Measurements from ENCODE around the gene ZNF695. TPM values are rescaled to one million over a fixed set of nuclear protein-coding genes. Genes with fewer than 3 reads are reported as not detected.

Gene ZNF695
- total and polyA plus RNA-seq, 9 of the 15 experiments (the other 6 are each of a cell fraction or from before 2014, with no cell fraction given), result 8.7 to 15.2 (median 10.9) TPM

DNA sequence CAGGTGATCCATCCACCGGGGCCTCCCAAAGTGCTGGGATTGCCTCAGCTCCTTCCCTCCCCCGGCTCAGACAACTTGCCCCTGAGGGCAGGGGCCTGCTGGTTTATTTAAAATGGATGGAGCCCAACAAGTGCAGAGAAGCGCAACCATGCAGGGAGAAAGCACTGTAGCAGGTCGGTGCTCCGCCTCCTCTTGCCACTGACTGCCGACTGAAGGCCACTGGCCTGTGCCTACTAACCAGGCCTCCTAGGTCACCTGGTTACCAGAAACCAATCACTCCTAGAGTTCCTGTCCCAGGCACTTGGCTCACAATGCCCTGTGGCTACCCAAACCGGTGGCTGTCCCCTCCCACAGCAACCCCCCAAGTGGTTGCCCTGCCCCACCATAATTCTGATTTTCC lies 35.9 kb downstream of the ZNF695 start:
- 83% methylated on average over 7 of the region's 7 CpGs for WGBS (ENCODE audit: insufficient coverage, low coverage, missing lambda C conversion rate)
- ChIA-PET CTCF (ENCODE audit: low intra/inter-chr PET ratio) (interaction anchor here (0.7 kb wide), 1 partner anchor 528 kb away, joined by 3 read pairs; no protein-coding TSS in a partner anchor), POLR2A (no interaction called here)
- in situ Hi-C loops (cut with MboI), result no loop called here
- Histone ChIP-seq H4K20me1 (replicated peaks; ENCODE audit: control insufficient read depth, insufficient read depth, low read length) (no peaks in the 10 kb centered on the region), H3K27ac (ENCODE audit: extremely low read depth, low read depth, low read length) (no peak overlapping the region), H2AFZ (ENCODE audit: low read depth, low read length) (no peak overlapping the region), H3K4me3 (no peak overlapping the region), H3K9me1 (ENCODE audit: control insufficient read depth, insufficient read depth, low read length) (no peaks in the 10 kb centered on the region), H3K36me3 (ENCODE audit: control insufficient read depth, insufficient read depth, low read length) (no peaks in the 10 kb centered on the region), H3K79me2 (ENCODE audit: control insufficient read depth, insufficient read depth, low read length) (no peaks in the 10 kb centered on the region), H3K4me1 (replicated peaks in 1 of 2; ENCODE audit: control insufficient read depth in 2 of 2, insufficient read depth in 2 of 2, low read length in 2 of 2) (no peaks in the 10 kb centered on the region), H3K9me3 (replicated peaks; ENCODE audit: control insufficient read depth, insufficient read depth, low read depth, low read length) (peaks cover 10% of the 10 kb centered on the region), H3K4me2 (ENCODE audit: insufficient read depth, low read length) (no peak overlapping the region), H3K9ac (ENCODE audit: insufficient read depth in 1 of 2, low read depth in 2 of 2, low read length in 2 of 2) (no peak overlapping the region), H3K27me3 (ENCODE audit: control insufficient read depth in 2 of 2, insufficient read depth in 2 of 2, low read length in 2 of 2) (no peaks in the 10 kb centered on the region)
- FAIRE-seq (no peak), DNase-seq (ENCODE audit: extremely low read depth in 1 of 4, low spot score in 3 of 4) (no peak), ATAC-seq (no peak)
- BruUV-seq (replicated peaks), result no TSS peak
- intact Hi-C loops (cut with micrococcal nuclease), result loop anchor here (1.0 to 5.0 kb wide), 2 partner anchors 65 to 275 kb away; no protein-coding TSS in a partner anchor
- TF ChIP-seq LCOR (CRISPR knock-in tag; IDR thresholded peaks at IDR 0.05) (no peak), BRD4 (IDR thresholded peaks at IDR 0.05) (no peak), TCF7L2 (IDR thresholded peaks at IDR 0.05; ENCODE audit: low read depth, low read length) (no peak), ZNF408 (CRISPR knock-in tag; IDR thresholded peaks at IDR 0.05; ENCODE audit: low read depth) (no peak), BRF1 (IDR thresholded peaks at IDR 0.05; ENCODE audit: borderline replicate concordance, extremely low read depth, insufficient read length) (no peak), HDAC8 (tag; IDR thresholded peaks at IDR 0.05) (no peak), SMARCB1 (IDR thresholded peaks at IDR 0.05; ENCODE audit: insufficient read length, low read depth) (no peak), KAT8 (IDR thresholded peaks at IDR 0.05; ENCODE audit: low read depth) (no peak), RBM22 (IDR thresholded peaks at IDR 0.05; ENCODE audit: low read depth, low read length, poor library complexity, severe bottlenecking) (no peak)
- TF ChIP-seq, protein P1, sequence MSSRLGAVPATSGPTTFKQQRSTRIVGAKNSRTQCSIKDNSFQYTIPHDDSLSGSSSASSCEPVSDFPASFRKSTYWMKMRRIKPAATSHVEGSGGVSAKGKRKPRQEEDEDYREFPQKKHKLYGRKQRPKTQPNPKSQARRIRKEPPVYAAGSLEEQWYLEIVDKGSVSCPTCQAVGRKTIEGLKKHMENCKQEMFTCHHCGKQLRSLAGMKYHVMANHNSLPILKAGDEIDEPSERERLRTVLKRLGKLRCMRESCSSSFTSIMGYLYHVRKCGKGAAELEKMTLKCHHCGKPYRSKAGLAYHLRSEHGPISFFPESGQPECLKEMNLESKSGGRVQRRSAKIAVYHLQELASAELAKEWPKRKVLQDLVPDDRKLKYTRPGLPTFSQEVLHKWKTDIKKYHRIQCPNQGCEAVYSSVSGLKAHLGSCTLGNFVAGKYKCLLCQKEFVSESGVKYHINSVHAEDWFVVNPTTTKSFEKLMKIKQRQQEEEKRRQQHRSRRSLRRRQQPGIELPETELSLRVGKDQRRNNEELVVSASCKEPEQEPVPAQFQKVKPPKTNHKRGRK (tag; IDR thresholded peaks at IDR 0.05), result no peak
- TF ChIP-seq, protein P2, sequence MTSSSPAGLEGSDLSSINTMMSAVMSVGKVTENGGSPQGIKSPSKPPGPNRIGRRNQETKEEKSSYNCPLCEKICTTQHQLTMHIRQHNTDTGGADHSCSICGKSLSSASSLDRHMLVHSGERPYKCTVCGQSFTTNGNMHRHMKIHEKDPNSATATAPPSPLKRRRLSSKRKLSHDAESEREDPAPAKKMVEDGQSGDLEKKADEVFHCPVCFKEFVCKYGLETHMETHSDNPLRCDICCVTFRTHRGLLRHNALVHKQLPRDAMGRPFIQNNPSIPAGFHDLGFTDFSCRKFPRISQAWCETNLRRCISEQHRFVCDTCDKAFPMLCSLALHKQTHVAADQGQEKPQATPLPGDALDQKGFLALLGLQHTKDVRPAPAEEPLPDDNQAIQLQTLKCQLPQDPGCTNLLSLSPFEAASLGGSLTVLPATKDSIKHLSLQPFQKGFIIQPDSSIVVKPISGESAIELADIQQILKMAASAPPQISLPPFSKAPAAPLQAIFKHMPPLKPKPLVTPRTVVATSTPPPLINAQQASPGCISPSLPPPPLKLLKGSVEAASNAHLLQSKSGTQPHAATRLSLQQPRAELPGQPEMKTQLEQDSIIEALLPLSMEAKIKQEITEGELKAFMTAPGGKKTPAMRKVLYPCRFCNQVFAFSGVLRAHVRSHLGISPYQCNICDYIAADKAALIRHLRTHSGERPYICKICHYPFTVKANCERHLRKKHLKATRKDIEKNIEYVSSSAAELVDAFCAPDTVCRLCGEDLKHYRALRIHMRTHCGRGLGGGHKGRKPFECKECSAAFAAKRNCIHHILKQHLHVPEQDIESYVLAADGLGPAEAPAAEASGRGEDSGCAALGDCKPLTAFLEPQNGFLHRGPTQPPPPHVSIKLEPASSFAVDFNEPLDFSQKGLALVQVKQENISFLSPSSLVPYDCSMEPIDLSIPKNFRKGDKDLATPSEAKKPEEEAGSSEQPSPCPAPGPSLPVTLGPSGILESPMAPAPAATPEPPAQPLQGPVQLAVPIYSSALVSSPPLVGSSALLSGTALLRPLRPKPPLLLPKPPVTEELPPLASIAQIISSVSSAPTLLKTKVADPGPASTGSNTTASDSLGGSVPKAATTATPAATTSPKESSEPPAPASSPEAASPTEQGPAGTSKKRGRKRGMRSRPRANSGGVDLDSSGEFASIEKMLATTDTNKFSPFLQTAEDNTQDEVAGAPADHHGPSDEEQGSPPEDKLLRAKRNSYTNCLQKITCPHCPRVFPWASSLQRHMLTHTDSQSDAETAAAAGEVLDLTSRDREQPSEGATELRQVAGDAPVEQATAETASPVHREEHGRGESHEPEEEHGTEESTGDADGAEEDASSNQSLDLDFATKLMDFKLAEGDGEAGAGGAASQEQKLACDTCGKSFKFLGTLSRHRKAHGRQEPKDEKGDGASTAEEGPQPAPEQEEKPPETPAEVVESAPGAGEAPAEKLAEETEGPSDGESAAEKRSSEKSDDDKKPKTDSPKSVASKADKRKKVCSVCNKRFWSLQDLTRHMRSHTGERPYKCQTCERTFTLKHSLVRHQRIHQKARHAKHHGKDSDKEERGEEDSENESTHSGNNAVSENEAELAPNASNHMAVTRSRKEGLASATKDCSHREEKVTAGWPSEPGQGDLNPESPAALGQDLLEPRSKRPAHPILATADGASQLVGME (CRISPR knock-in tag; IDR thresholded peaks at IDR 0.05), result no peak
- TF ChIP-seq, protein P3, sequence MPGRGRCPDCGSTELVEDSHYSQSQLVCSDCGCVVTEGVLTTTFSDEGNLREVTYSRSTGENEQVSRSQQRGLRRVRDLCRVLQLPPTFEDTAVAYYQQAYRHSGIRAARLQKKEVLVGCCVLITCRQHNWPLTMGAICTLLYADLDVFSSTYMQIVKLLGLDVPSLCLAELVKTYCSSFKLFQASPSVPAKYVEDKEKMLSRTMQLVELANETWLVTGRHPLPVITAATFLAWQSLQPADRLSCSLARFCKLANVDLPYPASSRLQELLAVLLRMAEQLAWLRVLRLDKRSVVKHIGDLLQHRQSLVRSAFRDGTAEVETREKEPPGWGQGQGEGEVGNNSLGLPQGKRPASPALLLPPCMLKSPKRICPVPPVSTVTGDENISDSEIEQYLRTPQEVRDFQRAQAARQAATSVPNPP (IDR thresholded peaks at IDR 0.05; ENCODE audit: borderline replicate concordance, insufficient read depth, insufficient read length), result no peak
- TF ChIP-seq, protein P4, sequence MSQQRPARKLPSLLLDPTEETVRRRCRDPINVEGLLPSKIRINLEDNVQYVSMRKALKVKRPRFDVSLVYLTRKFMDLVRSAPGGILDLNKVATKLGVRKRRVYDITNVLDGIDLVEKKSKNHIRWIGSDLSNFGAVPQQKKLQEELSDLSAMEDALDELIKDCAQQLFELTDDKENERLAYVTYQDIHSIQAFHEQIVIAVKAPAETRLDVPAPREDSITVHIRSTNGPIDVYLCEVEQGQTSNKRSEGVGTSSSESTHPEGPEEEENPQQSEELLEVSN (IDR thresholded peaks at IDR 0.05; ENCODE audit: borderline replicate concordance in 1 of 2, extremely low read depth in 1 of 2, insufficient read depth in 1 of 2, insufficient read length in 1 of 2, low read depth in 1 of 2, low read length in 1 of 2, poor library complexity in 1 of 2, severe bottlenecking in 1 of 2), result no peak

Measured in K562 (cell line).